Gastroesophageal sphincter (tissue), 4 donors: ENCODE measurements around the gene CHST13. TPM values are rescaled to one million over a fixed set of nuclear protein-coding genes. Genes with fewer than 3 reads are reported as not detected.

Experiments
- ATAC-seq: fragments of 150-250 bp; one replicate; pipeline ENCODE4 v1.9.1; 2016; ENCODE audit warnings: mild to moderate bottlenecking, moderate library complexity
- H3K27ac ChIP-seq, 4 donors: fragments of 200-600 bp; sonication (generic) in 3 of 4; 1 replicate in 3 of 4; 2 replicates in 1 of 4; pipeline ENCODE4 v1.5.1; 2016 to 2019
- H3K27me3 ChIP-seq: fragments of 200-600 bp; sonication (generic); one replicate; pipeline ENCODE4 v1.5.1; 2019
- H3K36me3 ChIP-seq, 2 donors: fragments of 200-600 bp; sonication (generic); one replicate each; pipeline ENCODE4 v1.5.1; 2019; ENCODE audit warnings: control low read depth in 1 of 2
- H3K4me1 ChIP-seq, 3 donors: fragments of 200-600 bp; sonication (generic); 1 replicate in 2 of 3; 2 replicates in 1 of 3; pipeline ENCODE4 v1.5.1; 2016 to 2019; ENCODE audit warnings: control low read depth in 2 of 3
- H3K4me3 ChIP-seq, 2 donors: fragments of 200-600 bp; sonication (generic); one replicate each; pipeline ENCODE4 v1.5.1; 2019; ENCODE audit warnings: mild to moderate bottlenecking in 1 of 2, moderate library complexity in 1 of 2
- H3K9me3 ChIP-seq, 3 donors: fragments of 200-600 bp; sonication (generic); one replicate each; pipeline ENCODE4 v1.5.1; 2017 to 2019; ENCODE audit warnings: control low read depth in 2 of 3
- EP300 ChIP-seq: sonication (generic); formaldehyde crosslinking; IDR thresholded peaks from one replicate; pipeline ENCODE4 v1.6.1; 2017; ENCODE audit warnings: antibody characterized with exemption, mild to moderate bottlenecking
- POLR2A ChIP-seq, 2 donors: fragments of 450-650 bp; IDR thresholded peaks; one replicate each; pipeline ENCODE4 v1.6.1; 2017; ENCODE audit warnings: antibody characterized with exemption in 2 of 2, mild to moderate bottlenecking in 2 of 2, moderate library complexity in 1 of 2
- POLR2AphosphoS5 ChIP-seq: sonication (generic); formaldehyde crosslinking; IDR thresholded peaks from one replicate; pipeline ENCODE4 v1.6.1; 2017; ENCODE audit warnings: antibody characterized with exemption
- WGBS, 2 donors: methylation state at CpG; one replicate each; pipeline ENCODE4 v1.1.5; 2018; ENCODE audit warnings: low coverage in 1 of 2; 5-methylcytosine and 5-hydroxymethylcytosine counted together
- total RNA-seq, 4 donors: library from RNA; depleted of rRNA; stranded (reverse); fragments of >200 nt; gene quantifications; one replicate each; pipeline ENCODE4 v1.1.0, GENCODE V29; 2016
- TF ChIP-seq, protein P1 (sequence below), 4 experiments: fragments of 200-600 bp in 2 of 4; fragments of 450-650 bp in 2 of 4; sonication (generic) in 1 of 4; IDR thresholded peaks; one replicate each; pipeline ENCODE4 v1.5.1; 2017 to 2019; ENCODE audit warnings: antibody characterized with exemption in 4 of 4, mild to moderate bottlenecking in 2 of 4, moderate library complexity in 2 of 4

Gene CHST13
- total RNA-seq, 4 donors from 2014 or later: 0.52 to 1.4 (median 0.81) TPM; not detected in 1

DNA sequence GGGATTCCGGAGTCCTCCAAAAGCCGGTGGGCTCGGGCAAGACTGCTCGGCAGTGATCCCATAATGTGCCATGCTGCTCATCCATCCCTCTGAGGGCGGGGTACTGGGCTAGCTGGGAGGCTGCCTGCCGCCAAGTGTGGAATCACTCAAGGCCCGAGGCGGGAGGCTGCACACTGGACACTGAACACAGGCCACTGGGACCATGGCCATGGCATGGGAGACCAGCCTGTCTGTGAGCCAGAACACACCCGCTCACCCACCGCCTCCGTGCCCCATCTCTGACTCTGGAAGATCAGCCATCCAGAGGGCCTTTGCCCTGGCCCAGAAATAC lies 33.4 kb downstream of the CHST13 start:
- Histone ChIP-seq H3K36me3 (no peaks in the 10 kb centered on the region), H3K9me3 (peaks cover 0 to 14% (median 0%) of the 10 kb centered on the region in 3 donors), H3K27ac (no peak overlapping the region), H3K4me3 (no peak overlapping the region), H3K27me3 (peaks cover 8% of the 10 kb centered on the region), H3K4me1 (no peaks in the 10 kb centered on the region)
- no CpG with 5 or more reads among the region's 11 CpGs for WGBS, 2 donors
- no peak for ATAC-seq
- TF ChIP-seq EP300 (no peak), POLR2AphosphoS5 (no peak), POLR2A (IDR thresholded peaks at IDR 0.05) (no peak)
- TF ChIP-seq, protein P1, sequence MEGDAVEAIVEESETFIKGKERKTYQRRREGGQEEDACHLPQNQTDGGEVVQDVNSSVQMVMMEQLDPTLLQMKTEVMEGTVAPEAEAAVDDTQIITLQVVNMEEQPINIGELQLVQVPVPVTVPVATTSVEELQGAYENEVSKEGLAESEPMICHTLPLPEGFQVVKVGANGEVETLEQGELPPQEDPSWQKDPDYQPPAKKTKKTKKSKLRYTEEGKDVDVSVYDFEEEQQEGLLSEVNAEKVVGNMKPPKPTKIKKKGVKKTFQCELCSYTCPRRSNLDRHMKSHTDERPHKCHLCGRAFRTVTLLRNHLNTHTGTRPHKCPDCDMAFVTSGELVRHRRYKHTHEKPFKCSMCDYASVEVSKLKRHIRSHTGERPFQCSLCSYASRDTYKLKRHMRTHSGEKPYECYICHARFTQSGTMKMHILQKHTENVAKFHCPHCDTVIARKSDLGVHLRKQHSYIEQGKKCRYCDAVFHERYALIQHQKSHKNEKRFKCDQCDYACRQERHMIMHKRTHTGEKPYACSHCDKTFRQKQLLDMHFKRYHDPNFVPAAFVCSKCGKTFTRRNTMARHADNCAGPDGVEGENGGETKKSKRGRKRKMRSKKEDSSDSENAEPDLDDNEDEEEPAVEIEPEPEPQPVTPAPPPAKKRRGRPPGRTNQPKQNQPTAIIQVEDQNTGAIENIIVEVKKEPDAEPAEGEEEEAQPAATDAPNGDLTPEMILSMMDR (IDR thresholded peaks at IDR 0.05): no peak

DNA sequence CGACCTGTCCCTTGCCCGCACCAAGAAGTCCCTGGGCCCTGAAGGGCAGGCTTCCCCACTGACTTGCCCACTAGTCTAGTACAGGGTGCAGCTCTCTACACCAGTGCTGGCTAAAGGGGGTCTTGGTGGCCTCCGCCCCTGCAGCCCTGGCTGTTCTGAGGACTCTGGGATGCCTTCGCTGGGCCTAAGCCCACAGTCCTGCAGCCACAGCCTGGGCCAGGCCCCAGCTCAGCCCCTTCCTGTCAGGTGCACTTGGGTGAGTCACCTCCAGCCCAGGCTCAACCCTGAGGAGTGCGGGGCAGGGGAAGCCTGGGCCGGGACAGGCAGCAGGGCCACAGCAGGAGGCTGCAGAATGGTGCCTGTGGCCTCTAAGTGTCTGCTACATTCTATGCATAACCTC lies 33.8 kb downstream of the CHST13 start:
- no peak for ATAC-seq
- H3K27ac ChIP-seq: no peak overlapping the region
- H3K36me3 ChIP-seq: no peaks in the 10 kb centered on the region
- H3K9me3 ChIP-seq: peaks cover 0 to 16% (median 0%) of the 10 kb centered on the region in 3 donors
- H3K27me3 ChIP-seq: peaks cover 8% of the 10 kb centered on the region
- no peak overlapping the region for H3K4me3 ChIP-seq
- no peaks in the 10 kb centered on the region for H3K4me1 ChIP-seq
- TF ChIP-seq EP300 (no peak), POLR2AphosphoS5 (no peak), POLR2A (IDR thresholded peaks at IDR 0.05) (no peak)
- TF ChIP-seq, protein P1 (IDR thresholded peaks at IDR 0.05): no peak
- WGBS, 2 donors: no CpG with 5 or more reads among the region's 6 CpGs

DNA sequence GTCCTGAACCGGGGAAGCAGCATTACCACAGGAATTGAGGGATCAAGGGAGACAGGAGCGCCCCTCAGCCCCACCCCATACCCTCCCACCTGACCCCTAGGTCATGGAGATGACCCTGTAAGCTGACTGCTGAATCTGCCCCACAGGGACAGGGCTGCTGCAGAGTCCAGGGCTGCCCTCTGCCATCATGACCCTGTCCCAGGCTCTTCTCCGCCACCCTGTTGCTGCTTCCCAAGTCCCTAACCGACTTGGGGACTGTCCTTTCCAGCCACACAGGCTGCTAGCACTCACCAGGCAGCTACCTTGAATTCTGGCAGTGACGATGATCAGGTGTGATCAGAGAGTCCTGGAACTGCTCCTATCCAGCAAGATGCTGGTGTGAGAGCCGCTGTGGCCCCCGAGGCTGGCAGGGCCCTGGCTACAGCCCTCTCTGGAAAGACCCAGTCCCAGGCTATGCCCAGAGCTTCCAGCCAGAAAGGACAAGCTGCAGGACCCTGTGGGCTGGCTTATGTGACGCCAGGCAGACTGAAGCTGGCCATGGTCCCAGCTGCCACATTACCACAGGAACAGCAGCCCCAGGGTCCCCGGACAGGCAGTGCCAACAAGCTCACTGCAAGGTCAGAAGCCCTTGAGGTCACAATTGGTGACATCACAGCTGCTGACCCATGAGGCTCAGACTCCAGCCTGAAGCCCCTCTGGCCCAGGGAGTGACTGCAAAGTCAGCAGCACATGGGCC lies 34.5 kb downstream of the CHST13 start, which contains the start of gene C3orf22:
Gene C3orf22, minus strand, starts transcription at position 597 of the 736 bp plus-strand sequence. CDS start 5,542 bp downstream, outside the sequence.
- 17 to 80% methylated on average over 1 to 3 of the region's 9 CpGs for WGBS, 2 donors
- peaks cover 13% of the 10 kb centered on the region for H3K27me3 ChIP-seq
- no peak for ATAC-seq

DNA sequence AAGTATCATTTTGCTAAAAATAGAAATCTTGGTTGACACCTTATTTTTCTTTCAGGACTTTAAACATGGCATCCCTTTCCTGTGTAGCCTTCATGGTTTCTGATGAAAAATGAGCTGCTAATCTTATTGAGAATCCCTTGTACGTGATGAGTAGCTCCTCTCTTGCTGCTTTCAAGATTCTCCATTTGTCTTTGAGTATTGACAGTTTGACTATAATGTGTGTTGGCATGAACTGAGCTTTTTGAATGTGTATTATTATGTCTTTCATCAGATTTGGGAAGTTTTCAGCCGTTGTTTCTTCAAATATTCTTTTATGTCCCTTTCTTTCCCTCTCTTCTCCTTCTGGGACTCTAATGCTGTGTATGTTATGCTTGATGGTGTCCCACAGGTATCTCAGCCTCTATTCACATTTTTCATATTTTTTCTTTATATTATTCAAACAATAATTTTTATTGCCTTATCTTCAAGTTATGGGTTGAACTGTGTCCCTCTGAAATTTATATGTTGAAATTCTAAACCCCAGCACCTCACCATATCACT lies 38.9 kb downstream of the CHST13 start:
- peaks cover 11% of the 10 kb centered on the region for H3K27me3 ChIP-seq
- no peak overlapping the region for H3K4me3 ChIP-seq
- no peak overlapping the region for H3K27ac ChIP-seq
- no peaks in the 10 kb centered on the region for H3K4me1 ChIP-seq
- ATAC-seq: no peak
- TF ChIP-seq, protein P1 (IDR thresholded peaks at IDR 0.05): no peak
- TF ChIP-seq POLR2A (IDR thresholded peaks at IDR 0.05) (no peak), POLR2AphosphoS5 (no peak), EP300 (no peak)
- no peaks in the 10 kb centered on the region for H3K36me3 ChIP-seq
- 59 to 69% methylated on average over 2 of the region's 2 CpGs for WGBS, 2 donors
- peaks cover 0 to 23% (median 0%) of the 10 kb centered on the region in 3 donors for H3K9me3 ChIP-seq

More for the DNA sequence above, 34.5 kb downstream of the CHST13 start, which contains the start of gene C3orf22:
- Histone ChIP-seq H3K4me1 (no peaks in the 10 kb centered on the region), H3K9me3 (peaks cover 0 to 23% (median 0%) of the 10 kb centered on the region in 3 donors), H3K36me3 (no peaks in the 10 kb centered on the region), H3K27ac (no peak within 1 kb of the TSS), H3K4me3 (no peak within 1 kb of the TSS)
- TF ChIP-seq POLR2AphosphoS5 (no peak), POLR2A (IDR thresholded peaks at IDR 0.05) (no peak), EP300 (no peak)
- TF ChIP-seq, protein P1 (IDR thresholded peaks at IDR 0.05): no peak
